HUES48 (cell line): ENCODE data around the gene CELF1.
A peak's percentile ranks its signal among the peaks of the same experiment; 100 is the strongest.

Experiments
- H3K27ac ChIP-seq: one replicate; pipeline ENCODE4 v1.7.0; 2013; ENCODE audit warnings: low read depth, low read length, inconsistent platforms
- H3K27me3 ChIP-seq: 2 replicates; pipeline ENCODE4 v1.6.1; 2013; ENCODE audit warnings: mild to moderate bottlenecking, low read length; ENCODE audit not compliant: control insufficient read depth, insufficient read depth
- H3K36me3 ChIP-seq: 2 replicates; pipeline ENCODE4 v1.6.1; 2013; ENCODE audit warnings: low read length; ENCODE audit not compliant: control insufficient read depth, insufficient read depth
- H3K4me1 ChIP-seq: 2 replicates; pipeline ENCODE4 v1.6.1; 2013; ENCODE audit warnings: mild to moderate bottlenecking, low read length; ENCODE audit not compliant: control insufficient read depth, insufficient read depth
- H3K4me3 ChIP-seq: 2 replicates; pipeline ENCODE4 v1.5.1; 2013; ENCODE audit warnings: mild to moderate bottlenecking, low read depth, low read length
- H3K9ac ChIP-seq: 2 replicates; pipeline ENCODE4 v1.6.1; 2013; ENCODE audit warnings: mild to moderate bottlenecking, low read depth, low read length, moderate library complexity
- H3K9me3 ChIP-seq: 2 replicates; pipeline ENCODE4 v1.6.1; 2013; ENCODE audit warnings: low read length; ENCODE audit not compliant: control insufficient read depth, insufficient read depth

CELF1 gene

GRCh38 chr11:47589584-47589976 lies 36.6 kb upstream of the CELF1 start:
- Histone ChIP-seq H3K9ac (peak overlapping the region; percentile 45; the same call in 1 of the 2 replicates), H3K4me3 (peak overlapping the region; percentile 46), H3K27ac (no peak overlapping the region), H3K4me1 (peaks cover 7% of the 10 kb centered on the region; the same call in 1 of the 2 replicates), H3K36me3 (peaks cover 5% of the 10 kb centered on the region), H3K27me3 (peaks cover 33% of the 10 kb centered on the region), H3K9me3 (no peaks in the 10 kb centered on the region)

- Histone ChIP-seq H3K4me3 (no peak overlapping the region), H3K4me1 (peaks cover 5% of the 10 kb centered on the region; the same call in 1 of the 2 replicates), H3K27me3 (peaks cover 30% of the 10 kb centered on the region), H3K9me3 (no peaks in the 10 kb centered on the region), H3K27ac (no peak overlapping the region), H3K36me3 (peaks cover 10% of the 10 kb centered on the region), H3K9ac (no peak overlapping the region)
These were observed 36.2 kb upstream of the CELF1 start for GRCh38 chr11:47589118-47589517.

GRCh38 chr11:47587723-47588326 lies 34.9 kb upstream of the CELF1 start:
- H3K36me3 ChIP-seq: peaks cover 23% of the 10 kb centered on the region
- peaks cover 17% of the 10 kb centered on the region for H3K27me3 ChIP-seq
- no peak overlapping the region for H3K9ac ChIP-seq
- no peak overlapping the region for H3K27ac ChIP-seq
- no peak overlapping the region for H3K4me3 ChIP-seq
- H3K9me3 ChIP-seq: no peaks in the 10 kb centered on the region
- peaks cover 5% of the 10 kb centered on the region; the same call in 1 of the 2 replicates for H3K4me1 ChIP-seq

- H3K27me3 ChIP-seq: peaks cover 10% of the 10 kb centered on the region
- peaks cover 29% of the 10 kb centered on the region for H3K36me3 ChIP-seq
- no peak overlapping the region for H3K9ac ChIP-seq
- H3K4me1 ChIP-seq: peaks cover 5% of the 10 kb centered on the region; the same call in 1 of the 2 replicates
- H3K9me3 ChIP-seq: no peaks in the 10 kb centered on the region
- no peak overlapping the region for H3K4me3 ChIP-seq
- no peak overlapping the region for H3K27ac ChIP-seq
These were observed 34.2 kb upstream of the CELF1 start for GRCh38 chr11:47587039-47587716.

- Histone ChIP-seq H3K4me3 (no peak within 1 kb of the TSS), H3K27me3 (0 out of 2 replicates have a peak, but pooled peaks cover 4% of the 10 kb centered on the region), H3K9ac (no peak within 1 kb of the TSS), H3K36me3 (peaks cover 38% of the 10 kb centered on the region), H3K4me1 (no peaks in the 10 kb centered on the region), H3K27ac (no peak within 1 kb of the TSS), H3K9me3 (no peaks in the 10 kb centered on the region)
These were observed 33.3 kb upstream of the CELF1 start, which contains the start of gene FAM180B for GRCh38 chr11:47586098-47586855. TSS of gene FAM180B (plus strand) at chr11:47586678. CDS start at chr11:47586769, 91 bp downstream.

- Histone ChIP-seq H3K4me3 (no peak overlapping the region), H3K9me3 (no peaks in the 10 kb centered on the region), H3K27ac (no peak overlapping the region), H3K27me3 (no peaks in the 10 kb centered on the region), H3K4me1 (no peaks in the 10 kb centered on the region), H3K36me3 (peaks cover 52% of the 10 kb centered on the region), H3K9ac (no peak overlapping the region)
These were observed 30.9 kb upstream of the CELF1 start for GRCh38 chr11:47583844-47584243.

- H3K36me3 ChIP-seq: peaks cover 59% of the 10 kb centered on the region
- peak within 1 kb of the TSS; percentile 67 for H3K4me3 ChIP-seq
- peak within 1 kb of the TSS; percentile 90 for H3K9ac ChIP-seq
- peak within 1 kb of the TSS; percentile 93 for H3K27ac ChIP-seq
- H3K9me3 ChIP-seq: no peaks in the 10 kb centered on the region
- peaks cover 6% of the 10 kb centered on the region; the same call in 1 of the 2 replicates for H3K4me1 ChIP-seq
- H3K27me3 ChIP-seq: no peaks in the 10 kb centered on the region
These were observed 25.9 kb upstream of the CELF1 start, which contains the start of the genes KBTBD4 and NDUFS3 for GRCh38 chr11:47578524-47579494. TSS of gene KBTBD4 (minus strand) at chr11:47578970. CDS start at chr11:47578951, 19 bp downstream. TSS of gene NDUFS3 (plus strand) at chr11:47579074. CDS start at chr11:47579092, 18 bp downstream.

GRCh38 chr11:47577460-47578041 lies 24.6 kb upstream of the CELF1 start:
- peak overlapping the region; percentile 67 for H3K4me3 ChIP-seq
- H3K9me3 ChIP-seq: no peaks in the 10 kb centered on the region
- H3K36me3 ChIP-seq: peaks cover 59% of the 10 kb centered on the region
- H3K27ac ChIP-seq: peak overlapping the region; percentile 93
- no peak overlapping the region for H3K9ac ChIP-seq
- H3K27me3 ChIP-seq: no peaks in the 10 kb centered on the region
- H3K4me1 ChIP-seq: peaks cover 6% of the 10 kb centered on the region; the same call in 1 of the 2 replicates

GRCh38 chr11:47573321-47573720 lies 20.4 kb upstream of the CELF1 start:
- Histone ChIP-seq H3K9me3 (no peaks in the 10 kb centered on the region), H3K4me3 (no peak overlapping the region), H3K27me3 (no peaks in the 10 kb centered on the region), H3K36me3 (peaks cover 66% of the 10 kb centered on the region), H3K9ac (no peak overlapping the region), H3K27ac (no peak overlapping the region), H3K4me1 (peaks cover 6% of the 10 kb centered on the region; the same call in 1 of the 2 replicates)
